GM18507 (cell line): Measurements from ENCODE around the gene NIPBL.

ENCODE experiments used
- DNase-seq: peaks from one replicate; pipeline ENCODE4 v3.0.0; 2011; ENCODE audit warnings: low read depth; ENCODE audit not compliant: insufficient read length; ENCODE audit errors: extremely low spot score
- FAIRE-seq: peaks from 2 replicates; lab custom pipeline; 2011; peaks lifted over from hg19 to GRCh38; lab: Jason Lieb, UNC

The NIPBL gene

GRCh38 chr5:37112383-37112991 lies 235.9 kb downstream of the NIPBL start:
- DNase-seq = no peak
- FAIRE-seq = no peak
